Peyer's patch (tissue), 4 donors: ENCODE measurements around the gene SEC11A. TPM values are rescaled to one million over a fixed set of nuclear protein-coding genes. Genes with fewer than 3 reads are reported as not detected.

ENCODE experiments used
- DNase-seq, 3 donors: peaks; one replicate each; pipeline ENCODE4 v3.0.0-alpha.2; 2017 to 2019
- H3K27ac ChIP-seq, 4 donors: fragments of 200-600 bp; sonication (generic); one replicate each; pipeline ENCODE4 v1.5.1; 2016 to 2019
- H3K27me3 ChIP-seq, 2 donors: fragments of 200-600 bp; sonication (generic); one replicate each; pipeline ENCODE4 v1.5.1; 2019
- H3K36me3 ChIP-seq, 3 donors: fragments of 200-600 bp; sonication (generic); one replicate each; pipeline ENCODE4 v1.5.1; 2016 to 2019
- H3K4me1 ChIP-seq, 4 donors: fragments of 200-600 bp; sonication (generic); one replicate each; pipeline ENCODE4 v1.5.1; 2016 to 2019
- H3K4me3 ChIP-seq, 4 donors: fragments of 200-600 bp; sonication (generic); 1 replicate in 3 of 4; 2 replicates in 1 of 4; pipeline ENCODE4 v1.5.1; 2016 to 2019; ENCODE audit warnings: mild to moderate bottlenecking in 1 of 4
- H3K9me3 ChIP-seq, 4 donors: fragments of 200-600 bp; sonication (generic); one replicate each; pipeline ENCODE4 v1.5.1; 2016 to 2019; ENCODE audit warnings: mild to moderate bottlenecking in 1 of 4
- CTCF ChIP-seq, 6 experiments: fragments of 450-650 bp in 4 of 6; fragments of 200-600 bp in 2 of 6; sonication (generic) in 1 of 6; IDR thresholded peaks; one replicate each; pipeline ENCODE4 v1.5.1; 2017 to 2019; ENCODE audit warnings: antibody characterized with exemption in 6 of 6, mild to moderate bottlenecking in 3 of 6, moderate library complexity in 1 of 6
- POLR2A ChIP-seq, 2 donors: fragments of 450-650 bp; IDR thresholded peaks; one replicate each; pipeline ENCODE4 v1.5.1; 2017; ENCODE audit warnings: antibody characterized with exemption in 2 of 2, mild to moderate bottlenecking in 2 of 2, moderate library complexity in 2 of 2
- total RNA-seq, 4 donors: library from RNA; depleted of rRNA; stranded (reverse); fragments of >200 nt; gene quantifications; one replicate each; pipeline ENCODE4 v1.1.0, GENCODE V29; 2016

Gene SEC11A
- total RNA-seq, 4 donors from 2014 or later: 35.9 to 75.1 (median 61.7) TPM

- Histone ChIP-seq H3K4me1 (no peaks in the 10 kb centered on the region), H3K36me3 (peaks cover 0 to 64% (median 0%) of the 10 kb centered on the region in 3 donors), H3K9me3 (no peaks in the 10 kb centered on the region), H3K27me3 (no peaks in the 10 kb centered on the region), H3K27ac (no peak overlapping the region), H3K4me3 (no peak overlapping the region)
- TF ChIP-seq CTCF (IDR thresholded peaks at IDR 0.05): no peak
- TF ChIP-seq POLR2A (IDR thresholded peaks at IDR 0.05): no peak
- no peak for DNase-seq
Observed at GRCh38 chr15:84685304-84685703, 30.6 kb downstream of the SEC11A start.

GRCh38 chr15:84684092-84684491 is 31.8 kb downstream of the SEC11A start:
- Histone ChIP-seq H3K9me3 (no peaks in the 10 kb centered on the region), H3K27me3 (no peaks in the 10 kb centered on the region), H3K27ac (no peak overlapping the region), H3K36me3 (peaks cover 0 to 61% (median 0%) of the 10 kb centered on the region in 3 donors), H3K4me3 (no peak overlapping the region), H3K4me1 (no peaks in the 10 kb centered on the region)
- TF ChIP-seq POLR2A (IDR thresholded peaks at IDR 0.05) (no peak), CTCF (IDR thresholded peaks at IDR 0.05) (no peak)
- no peak for DNase-seq

DNA sequence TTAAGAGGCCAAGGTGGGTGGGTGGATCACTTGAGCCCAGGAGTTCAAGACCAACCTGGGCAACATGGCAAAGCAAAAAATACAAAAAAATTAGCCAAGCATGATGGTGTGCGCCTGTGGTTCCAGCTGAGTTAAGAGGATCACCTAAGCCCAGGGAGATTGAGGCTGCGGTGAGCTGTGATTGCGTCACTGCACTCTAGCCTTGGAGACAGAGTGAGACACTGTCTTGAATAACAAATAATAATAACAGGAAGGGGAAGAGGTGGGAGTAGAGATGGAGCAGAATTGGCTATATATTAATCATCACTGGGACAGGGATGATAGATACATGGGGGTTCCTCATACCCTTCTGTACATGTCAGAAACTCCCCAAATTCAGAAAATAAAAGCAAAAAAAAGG is 34.1 kb downstream of the SEC11A start:
- Histone ChIP-seq H3K27me3 (no peaks in the 10 kb centered on the region), H3K36me3 (peaks cover 0 to 53% (median 0%) of the 10 kb centered on the region in 3 donors), H3K4me3 (no peak overlapping the region), H3K27ac (no peak overlapping the region), H3K4me1 (no peaks in the 10 kb centered on the region), H3K9me3 (no peaks in the 10 kb centered on the region)
- peak in 1 of 3 donors; percentile 51 for DNase-seq
- no peak for TF ChIP-seq POLR2A (IDR thresholded peaks at IDR 0.05)
- no peak for TF ChIP-seq CTCF (IDR thresholded peaks at IDR 0.05)

- no peak for DNase-seq
- peaks cover 0 to 44% (median 0%) of the 10 kb centered on the region in 3 donors for H3K36me3 ChIP-seq
- H3K27me3 ChIP-seq: no peaks in the 10 kb centered on the region
- H3K9me3 ChIP-seq: no peaks in the 10 kb centered on the region
- H3K27ac ChIP-seq: no peak overlapping the region
- no peak overlapping the region for H3K4me3 ChIP-seq
- H3K4me1 ChIP-seq: no peaks in the 10 kb centered on the region
- no peak for TF ChIP-seq POLR2A (IDR thresholded peaks at IDR 0.05)
- no peak for TF ChIP-seq CTCF (IDR thresholded peaks at IDR 0.05)
Observed at GRCh38 chr15:84671211-84671610, 44.7 kb downstream of the SEC11A start.

GRCh38 chr15:84669726-84670125 is 46.2 kb downstream of the SEC11A start:
- H3K4me1 ChIP-seq: no peaks in the 10 kb centered on the region
- H3K27ac ChIP-seq: no peak overlapping the region
- no peak for DNase-seq
- H3K4me3 ChIP-seq: no peak overlapping the region
- no peaks in the 10 kb centered on the region for H3K9me3 ChIP-seq
- H3K36me3 ChIP-seq: peaks cover 0 to 51% (median 0%) of the 10 kb centered on the region in 3 donors
- no peaks in the 10 kb centered on the region for H3K27me3 ChIP-seq
- TF ChIP-seq POLR2A (IDR thresholded peaks at IDR 0.05) (no peak), CTCF (IDR thresholded peaks at IDR 0.05) (no peak)
